NT2/D1 (cell line): Measurements from ENCODE around the gene MBNL2.

ENCODE experiments used
- YY1 ChIP-seq: IDR thresholded peaks from 2 replicates; pipeline ENCODE4 v1.6.1; 2011; ENCODE audit not compliant: insufficient read length, insufficient read depth
- ZNF274 ChIP-seq: IDR thresholded peaks from 2 replicates; pipeline ENCODE4 v1.6.1; 2011; ENCODE audit warnings: mild to moderate bottlenecking, low read depth, low read length

- TF ChIP-seq YY1, result no peak
- no peak for TF ChIP-seq ZNF274
Measured at GRCh38 chr13:97325738-97326137, 103.6 kb downstream of the MBNL2 start.
